Type B pancreatic cell (in vitro differentiated cells): ENCODE measurements around the gene DCP2. TPM values are rescaled to one million over a fixed set of nuclear protein-coding genes. Genes with fewer than 3 reads are reported as not detected.

Source experiments
- DNase-seq: peaks from one replicate; pipeline ENCODE4 v3.0.0; 2021; ENCODE audit warnings: mixed read lengths; ENCODE audit not compliant: unreplicated experiment; ENCODE audit errors: extremely low spot score
- H3K27ac Mint-ChIP-seq: 2 replicates; pipeline ENCODE4 v1.8.0; 2021; ENCODE audit warnings: mild to moderate bottlenecking, mixed read lengths
- H3K27me3 Mint-ChIP-seq: 2 replicates; pipeline ENCODE4 v1.8.0; 2021; ENCODE audit warnings: mixed read lengths
- H3K36me3 Mint-ChIP-seq: 2 replicates; pipeline ENCODE4 v1.8.0; 2021; ENCODE audit warnings: mixed read lengths
- H3K4me1 Mint-ChIP-seq: one replicate; pipeline ENCODE4 v1.8.0; 2021; ENCODE audit warnings: mixed read lengths; ENCODE audit not compliant: unreplicated experiment
- H3K4me3 Mint-ChIP-seq: 2 replicates; pipeline ENCODE4 v1.8.0; 2021; ENCODE audit warnings: mild to moderate bottlenecking, mixed read lengths
- H3K9me3 Mint-ChIP-seq: 2 replicates; pipeline ENCODE4 v1.8.0; 2021; ENCODE audit warnings: mixed read lengths
- total RNA-seq: library from RNA; stranded (reverse); gene quantifications from 2 replicates; pipeline ENCODE4 v1.2.1, GENCODE V29; 2021; ENCODE audit warnings: low replicate concordance
- TF ChIP-seq, protein P1 (sequence below): fragments of 200-600 bp; sonication (generic); conservative IDR thresholded peaks from 2 replicates; pipeline ENCODE4 v1.5.0; 2021; ENCODE audit warnings: antibody characterized with exemption, mild to moderate bottlenecking

Gene DCP2
- total RNA-seq, 1 donor from 2014 or later = 90.3 TPM

DNA sequence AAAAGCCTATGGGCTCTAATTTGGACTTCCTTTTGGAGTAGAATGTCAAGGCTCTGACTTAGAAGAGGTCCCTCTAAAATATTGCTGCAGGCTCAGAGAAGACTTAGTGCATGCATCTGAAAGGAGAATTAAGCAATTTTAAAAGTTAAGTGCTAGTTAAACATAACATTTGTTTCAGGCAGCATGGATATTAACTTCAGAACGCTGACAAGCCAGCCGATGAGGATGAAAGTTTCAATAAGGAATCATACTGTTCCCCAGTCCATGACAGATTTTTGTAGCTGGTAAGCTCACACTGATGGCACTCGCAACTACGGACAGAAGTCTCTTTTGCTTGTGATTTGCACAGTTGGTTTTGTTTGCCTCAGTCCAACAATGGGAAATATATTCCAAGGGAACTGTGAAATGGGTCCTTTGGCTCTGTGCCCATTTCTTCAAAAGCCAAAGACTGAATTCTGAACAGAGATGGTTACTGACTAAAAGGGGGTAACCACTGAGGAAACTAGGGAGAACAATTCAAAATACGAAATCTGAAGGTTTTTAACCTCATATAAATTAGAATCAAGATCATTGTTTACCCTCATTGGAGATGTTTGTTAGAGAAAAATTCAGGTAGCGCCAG, 47.6 kb downstream of the DCP2 start:
- no peak for DNase-seq
- Mint-ChIP-seq H3K27ac (no peak overlapping the region), H3K27me3 (no peaks in the 10 kb centered on the region), H3K9me3 (no peaks in the 10 kb centered on the region), H3K4me3 (no peak overlapping the region), H3K4me1 (peaks cover 13% of the 10 kb centered on the region), H3K36me3 (peaks cover 40% of the 10 kb centered on the region)
- TF ChIP-seq, protein P1, sequence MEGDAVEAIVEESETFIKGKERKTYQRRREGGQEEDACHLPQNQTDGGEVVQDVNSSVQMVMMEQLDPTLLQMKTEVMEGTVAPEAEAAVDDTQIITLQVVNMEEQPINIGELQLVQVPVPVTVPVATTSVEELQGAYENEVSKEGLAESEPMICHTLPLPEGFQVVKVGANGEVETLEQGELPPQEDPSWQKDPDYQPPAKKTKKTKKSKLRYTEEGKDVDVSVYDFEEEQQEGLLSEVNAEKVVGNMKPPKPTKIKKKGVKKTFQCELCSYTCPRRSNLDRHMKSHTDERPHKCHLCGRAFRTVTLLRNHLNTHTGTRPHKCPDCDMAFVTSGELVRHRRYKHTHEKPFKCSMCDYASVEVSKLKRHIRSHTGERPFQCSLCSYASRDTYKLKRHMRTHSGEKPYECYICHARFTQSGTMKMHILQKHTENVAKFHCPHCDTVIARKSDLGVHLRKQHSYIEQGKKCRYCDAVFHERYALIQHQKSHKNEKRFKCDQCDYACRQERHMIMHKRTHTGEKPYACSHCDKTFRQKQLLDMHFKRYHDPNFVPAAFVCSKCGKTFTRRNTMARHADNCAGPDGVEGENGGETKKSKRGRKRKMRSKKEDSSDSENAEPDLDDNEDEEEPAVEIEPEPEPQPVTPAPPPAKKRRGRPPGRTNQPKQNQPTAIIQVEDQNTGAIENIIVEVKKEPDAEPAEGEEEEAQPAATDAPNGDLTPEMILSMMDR = no peak

GRCh38 chr5:113025596-113025995, 49.0 kb downstream of the DCP2 start:
- DNase-seq = no peak
- H3K9me3 Mint-ChIP-seq = no peaks in the 10 kb centered on the region
- no peak overlapping the region for H3K27ac Mint-ChIP-seq
- H3K27me3 Mint-ChIP-seq = no peaks in the 10 kb centered on the region
- peaks cover 13% of the 10 kb centered on the region for H3K4me1 Mint-ChIP-seq
- H3K36me3 Mint-ChIP-seq = peaks cover 38% of the 10 kb centered on the region
- TF ChIP-seq, protein P1 = no peak
- no peak overlapping the region for H3K4me3 Mint-ChIP-seq

DNA sequence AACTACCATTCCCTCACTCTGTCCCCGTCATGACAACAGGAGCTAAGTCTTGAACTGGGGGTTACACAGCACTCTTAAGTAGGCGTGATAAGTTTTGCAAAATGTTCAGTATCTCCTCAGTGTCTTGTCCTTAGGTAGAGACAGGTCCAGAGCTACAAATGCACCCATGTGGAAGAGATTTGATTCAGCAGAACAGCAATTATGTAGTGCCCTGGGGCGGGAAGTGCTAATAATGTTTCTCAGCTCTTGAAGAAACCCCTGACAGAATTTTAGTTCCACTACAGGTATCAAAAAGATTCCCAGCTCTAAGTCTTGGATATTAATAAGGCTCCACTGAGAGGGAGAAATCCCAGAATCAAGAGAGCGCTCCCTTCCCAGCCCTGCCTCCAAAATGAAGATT, 49.6 kb downstream of the DCP2 start:
- Mint-ChIP-seq H3K4me1 (peaks cover 17% of the 10 kb centered on the region), H3K27ac (no peak overlapping the region), H3K36me3 (peaks cover 36% of the 10 kb centered on the region), H3K9me3 (no peaks in the 10 kb centered on the region), H3K27me3 (no peaks in the 10 kb centered on the region), H3K4me3 (no peak overlapping the region)
- TF ChIP-seq, protein P1 = no peak
- no peak for DNase-seq

- TF ChIP-seq, protein P1 = no peak
- no peak for DNase-seq
- Mint-ChIP-seq H3K4me3 (no peak overlapping the region), H3K4me1 (peaks cover 17% of the 10 kb centered on the region), H3K36me3 (peaks cover 36% of the 10 kb centered on the region), H3K27ac (no peak overlapping the region), H3K27me3 (no peaks in the 10 kb centered on the region), H3K9me3 (no peaks in the 10 kb centered on the region)
These were observed 50.4 kb downstream of the DCP2 start for GRCh38 chr5:113027015-113027414.

- Mint-ChIP-seq H3K27ac (no peak overlapping the region), H3K27me3 (no peaks in the 10 kb centered on the region), H3K9me3 (no peaks in the 10 kb centered on the region), H3K36me3 (peaks cover 35% of the 10 kb centered on the region), H3K4me3 (no peak overlapping the region), H3K4me1 (peaks cover 14% of the 10 kb centered on the region)
- DNase-seq = no peak
- TF ChIP-seq, protein P1 = no peak
These were observed 50.8 kb downstream of the DCP2 start for GRCh38 chr5:113027431-113027830.
